ENCODE results near the gene CFAP97. TPM values are rescaled to one million over a fixed set of nuclear protein-coding genes. Genes with fewer than 3 reads are reported as not detected.
A peak's percentile ranks its signal among the peaks of the same experiment; 100 is the strongest.

CFAP97 gene
- total and polyA plus RNA-seq, 7 donors, result 3.0 to 20.3 (median 10.1) TPM

DNA sequence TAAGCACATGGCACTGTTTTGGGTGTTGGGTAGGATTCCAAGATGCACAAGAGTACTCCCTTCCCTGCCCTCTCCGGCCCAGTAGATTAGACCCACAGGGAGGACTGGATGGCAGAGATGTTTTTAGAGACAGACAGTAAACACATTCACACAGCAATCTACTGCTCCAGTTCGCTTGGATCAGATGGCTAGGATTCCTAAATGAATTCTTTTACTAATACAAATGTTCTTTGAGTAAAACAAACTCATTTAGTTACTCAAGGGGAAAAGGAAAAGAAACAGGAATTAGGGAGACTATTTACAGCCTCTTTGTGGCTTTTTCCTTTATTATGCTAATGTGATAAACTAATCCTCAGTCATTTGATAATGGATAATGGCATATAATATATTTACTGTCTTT lies 11.5 kb upstream of the CFAP97 start:
- ATAC-seq (no peak), DNase-seq (no peak)
- TF ChIP-seq, protein P1, sequence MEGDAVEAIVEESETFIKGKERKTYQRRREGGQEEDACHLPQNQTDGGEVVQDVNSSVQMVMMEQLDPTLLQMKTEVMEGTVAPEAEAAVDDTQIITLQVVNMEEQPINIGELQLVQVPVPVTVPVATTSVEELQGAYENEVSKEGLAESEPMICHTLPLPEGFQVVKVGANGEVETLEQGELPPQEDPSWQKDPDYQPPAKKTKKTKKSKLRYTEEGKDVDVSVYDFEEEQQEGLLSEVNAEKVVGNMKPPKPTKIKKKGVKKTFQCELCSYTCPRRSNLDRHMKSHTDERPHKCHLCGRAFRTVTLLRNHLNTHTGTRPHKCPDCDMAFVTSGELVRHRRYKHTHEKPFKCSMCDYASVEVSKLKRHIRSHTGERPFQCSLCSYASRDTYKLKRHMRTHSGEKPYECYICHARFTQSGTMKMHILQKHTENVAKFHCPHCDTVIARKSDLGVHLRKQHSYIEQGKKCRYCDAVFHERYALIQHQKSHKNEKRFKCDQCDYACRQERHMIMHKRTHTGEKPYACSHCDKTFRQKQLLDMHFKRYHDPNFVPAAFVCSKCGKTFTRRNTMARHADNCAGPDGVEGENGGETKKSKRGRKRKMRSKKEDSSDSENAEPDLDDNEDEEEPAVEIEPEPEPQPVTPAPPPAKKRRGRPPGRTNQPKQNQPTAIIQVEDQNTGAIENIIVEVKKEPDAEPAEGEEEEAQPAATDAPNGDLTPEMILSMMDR (IDR thresholded peaks at IDR 0.05), result no peak
- Histone ChIP-seq H3K27ac (no peak overlapping the region), H3K4me1 (peaks cover 44% of the 10 kb centered on the region), H3K4me3 (no peak overlapping the region), H3K36me3 (ENCODE audit: insufficient read depth in 1 of 2, low read depth in 1 of 2) (no peaks in the 10 kb centered on the region), H3K27me3 (ENCODE audit: insufficient read depth in 3 of 3, low read length in 2 of 3) (no peaks in the 10 kb centered on the region), H3K9me3 (no peaks in the 10 kb centered on the region)
- intact Hi-C loops (cut with DNase I), result loop anchor here in 1 of 2 donors (10.0 kb wide), 1 partner anchor 380 kb away; no protein-coding TSS in a partner anchor
- 59 to 78% (median 65%) methylated on average over 2 of the region's 2 CpGs for WGBS, 3 donors

DNA sequence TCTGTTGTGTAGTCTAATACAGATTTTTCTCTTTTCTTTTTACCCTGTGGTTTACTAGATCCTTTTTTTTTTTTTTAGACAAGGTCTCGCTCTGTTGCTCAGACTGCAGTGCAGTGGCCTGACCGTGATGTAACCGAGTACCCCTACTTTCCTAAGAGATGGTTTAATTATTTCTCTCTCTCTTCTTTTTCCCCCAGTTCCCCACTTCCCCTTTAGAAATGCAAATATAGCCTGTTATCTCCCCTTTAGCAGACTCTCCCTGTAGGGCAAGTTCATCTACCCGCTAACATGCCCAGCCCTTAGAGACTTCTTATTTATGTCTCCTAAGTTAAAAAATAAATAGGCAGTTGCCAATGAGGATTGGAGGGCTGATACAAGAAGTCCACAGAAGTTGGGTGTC lies 10.1 kb upstream of the CFAP97 start:
- ATAC-seq (no peak), DNase-seq (no peak)
- Histone ChIP-seq H3K4me1 (peaks cover 38% of the 10 kb centered on the region), H3K9me3 (no peaks in the 10 kb centered on the region), H3K36me3 (ENCODE audit: insufficient read depth in 1 of 2, low read depth in 1 of 2) (no peaks in the 10 kb centered on the region), H3K4me3 (no peak overlapping the region), H3K27ac (no peak overlapping the region), H3K27me3 (ENCODE audit: insufficient read depth in 3 of 3, low read length in 2 of 3) (no peaks in the 10 kb centered on the region)
- TF ChIP-seq, protein P1 (IDR thresholded peaks at IDR 0.05), result no peak
- WGBS, 3 donors, result 92 to 99% (median 98%) methylated on average over 4 of the region's 4 CpGs
- intact Hi-C loops (cut with DNase I), result loop anchor here (5.0 to 10.0 kb wide), 3 partner anchors 33 to 381 kb away; no protein-coding TSS in a partner anchor

- peaks cover 35% of the 10 kb centered on the region for H3K4me1 ChIP-seq
- intact Hi-C loops (cut with DNase I), result loop anchor here (5.0 to 10.0 kb wide), 3 partner anchors 35 to 382 kb away; no protein-coding TSS in a partner anchor
- no peak overlapping the region for H3K4me3 ChIP-seq
- TF ChIP-seq, protein P1 (IDR thresholded peaks at IDR 0.05), result no peak
- H3K27ac ChIP-seq, result no peak overlapping the region
- no peak for ATAC-seq
- H3K9me3 ChIP-seq, result no peaks in the 10 kb centered on the region
- no peaks in the 10 kb centered on the region for H3K27me3 ChIP-seq (ENCODE audit: insufficient read depth in 3 of 3, low read length in 2 of 3)
- WGBS, 3 donors, result 91 to 98% (median 96%) methylated on average over 4 of the region's 4 CpGs
- DNase-seq, result no peak
- H3K36me3 ChIP-seq (ENCODE audit: insufficient read depth in 1 of 2, low read depth in 1 of 2), result no peaks in the 10 kb centered on the region
Observed at GRCh38 chr4:185212581-185212980, 8.8 kb upstream of the CFAP97 start.

- Histone ChIP-seq H3K4me3 (peak overlapping the region; percentile 71), H3K27ac (no peak overlapping the region), H3K27me3 (ENCODE audit: insufficient read depth in 3 of 3, low read length in 2 of 3) (no peaks in the 10 kb centered on the region), H3K4me1 (peaks cover 25% of the 10 kb centered on the region), H3K36me3 (ENCODE audit: insufficient read depth in 1 of 2, low read depth in 1 of 2) (no peaks in the 10 kb centered on the region), H3K9me3 (no peaks in the 10 kb centered on the region)
- DNase-seq, result no peak
- no peak for ATAC-seq
- 78 to 80% (median 78%) methylated on average over 2 of the region's 2 CpGs for WGBS, 3 donors
- intact Hi-C loops (cut with DNase I), result loop anchor here (2.0 to 10.0 kb wide), 4 partner anchors 36 to 383 kb away; no protein-coding TSS in a partner anchor
- TF ChIP-seq, protein P1 (IDR thresholded peaks at IDR 0.05), result no peak
Observed at GRCh38 chr4:185211641-185212040, 7.8 kb upstream of the CFAP97 start.

GRCh38 chr4:185211035-185211434 lies 7.2 kb upstream of the CFAP97 start:
- 75 to 79% (median 78%) methylated on average over 5 of the region's 5 CpGs for WGBS, 3 donors
- TF ChIP-seq, protein P1 (IDR thresholded peaks at IDR 0.05), result no peak
- H3K27me3 ChIP-seq (ENCODE audit: insufficient read depth in 3 of 3, low read length in 2 of 3), result no peaks in the 10 kb centered on the region
- DNase-seq, result no peak
- no peaks in the 10 kb centered on the region for H3K9me3 ChIP-seq
- ATAC-seq, result no peak
- H3K36me3 ChIP-seq (ENCODE audit: insufficient read depth in 1 of 2, low read depth in 1 of 2), result no peaks in the 10 kb centered on the region
- no peak overlapping the region for H3K27ac ChIP-seq
- H3K4me3 ChIP-seq, result peak overlapping the region; percentile 71
- intact Hi-C loops (cut with DNase I), result loop anchor here (2.0 to 10.0 kb wide), 4 partner anchors 36 to 384 kb away; no protein-coding TSS in a partner anchor
- peaks cover 21% of the 10 kb centered on the region for H3K4me1 ChIP-seq

Measured in psoas muscle (tissue), 8 donors.